ENCODE results near the gene DHX29.

The DHX29 gene

DNA sequence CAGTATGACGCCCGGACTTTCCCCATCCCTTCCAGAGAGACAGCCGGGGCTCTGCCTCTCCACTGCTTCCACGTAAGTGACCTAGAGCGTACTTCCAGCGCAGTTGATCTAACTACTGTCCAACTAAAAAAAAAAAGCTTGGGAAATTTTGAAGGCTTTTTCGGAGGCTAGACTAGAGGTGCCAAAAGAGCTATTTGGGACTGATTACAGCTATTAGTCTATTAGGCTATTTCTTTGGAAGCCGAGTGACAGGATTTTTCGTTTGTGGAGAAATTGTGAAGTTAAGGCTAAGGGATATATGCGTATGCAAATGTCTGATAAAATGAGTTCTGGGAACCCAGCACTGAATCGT is 75.6 kb downstream of the DHX29 start:
- no peak for DNase-seq (ENCODE audit: low read depth)

DNA sequence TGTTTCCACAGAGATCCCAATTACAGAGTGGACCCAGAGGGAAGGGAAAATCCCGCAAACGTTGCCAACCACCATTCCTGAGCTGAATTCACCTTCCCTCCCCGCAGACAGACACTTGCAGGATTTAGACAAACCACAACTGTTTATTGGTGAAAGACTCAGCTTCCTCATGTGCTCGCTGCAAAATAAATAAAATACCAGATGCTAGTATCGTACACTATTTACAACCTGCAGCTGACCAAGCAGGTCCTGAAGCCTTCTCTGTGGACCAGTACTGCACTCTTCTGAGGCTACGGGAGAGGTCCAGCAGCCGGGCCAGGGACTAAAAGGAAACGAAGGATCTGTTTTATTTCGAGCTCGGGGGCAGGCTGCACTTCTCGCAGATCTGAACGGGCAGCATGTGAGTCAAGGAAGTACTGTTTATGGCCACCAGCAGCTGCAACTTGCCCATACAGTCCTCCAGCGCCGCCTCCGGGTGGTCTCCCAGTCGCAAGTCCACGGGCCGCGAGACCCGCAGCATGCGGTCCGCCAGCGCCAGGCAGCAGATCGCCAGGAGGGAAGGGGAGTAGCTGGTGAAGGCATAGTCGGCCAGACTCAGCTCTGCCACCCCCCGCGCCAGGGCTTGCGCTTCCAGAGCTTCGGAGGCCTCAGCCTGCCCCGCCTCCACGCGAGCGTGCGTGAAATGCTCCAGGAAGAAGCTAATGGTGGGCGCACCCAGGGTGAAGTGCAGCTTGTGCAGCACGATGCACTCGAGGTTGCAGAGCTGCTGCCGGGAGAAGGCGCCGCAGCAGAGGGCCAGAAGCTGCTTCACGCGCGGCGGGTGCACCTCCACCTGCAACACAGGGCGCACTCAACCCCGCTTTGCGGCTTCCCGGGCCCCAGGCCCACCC is 76.2 kb downstream of the DHX29 start:
- no peak for DNase-seq (ENCODE audit: low read depth)

DNA sequence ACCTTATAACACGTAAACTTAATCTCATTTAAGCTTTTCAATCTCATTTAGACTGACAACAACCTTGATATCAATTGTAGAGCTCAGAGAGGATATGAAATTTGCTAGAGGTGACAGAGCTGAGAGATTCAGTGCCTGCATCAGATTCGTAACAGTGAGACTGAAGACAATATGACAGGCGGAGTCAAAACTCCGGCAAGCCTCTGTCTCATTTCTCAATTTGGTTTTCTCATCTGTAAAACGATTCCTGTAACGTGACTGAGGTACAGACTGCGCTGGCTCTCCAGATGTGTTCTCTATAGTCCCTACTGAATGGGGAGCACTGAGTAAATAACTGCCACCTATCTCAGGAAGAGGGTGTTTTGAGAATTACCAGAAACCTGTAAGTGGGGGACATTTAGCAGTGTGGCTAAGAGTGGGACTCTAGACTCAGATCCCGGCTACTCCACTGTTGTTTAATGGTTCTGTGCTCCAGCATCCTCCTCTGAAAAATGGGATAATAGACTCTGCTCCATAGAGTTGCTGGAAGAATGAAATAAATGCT is 77.3 kb downstream of the DHX29 start:
- no peak for DNase-seq (ENCODE audit: low read depth)

DNA sequence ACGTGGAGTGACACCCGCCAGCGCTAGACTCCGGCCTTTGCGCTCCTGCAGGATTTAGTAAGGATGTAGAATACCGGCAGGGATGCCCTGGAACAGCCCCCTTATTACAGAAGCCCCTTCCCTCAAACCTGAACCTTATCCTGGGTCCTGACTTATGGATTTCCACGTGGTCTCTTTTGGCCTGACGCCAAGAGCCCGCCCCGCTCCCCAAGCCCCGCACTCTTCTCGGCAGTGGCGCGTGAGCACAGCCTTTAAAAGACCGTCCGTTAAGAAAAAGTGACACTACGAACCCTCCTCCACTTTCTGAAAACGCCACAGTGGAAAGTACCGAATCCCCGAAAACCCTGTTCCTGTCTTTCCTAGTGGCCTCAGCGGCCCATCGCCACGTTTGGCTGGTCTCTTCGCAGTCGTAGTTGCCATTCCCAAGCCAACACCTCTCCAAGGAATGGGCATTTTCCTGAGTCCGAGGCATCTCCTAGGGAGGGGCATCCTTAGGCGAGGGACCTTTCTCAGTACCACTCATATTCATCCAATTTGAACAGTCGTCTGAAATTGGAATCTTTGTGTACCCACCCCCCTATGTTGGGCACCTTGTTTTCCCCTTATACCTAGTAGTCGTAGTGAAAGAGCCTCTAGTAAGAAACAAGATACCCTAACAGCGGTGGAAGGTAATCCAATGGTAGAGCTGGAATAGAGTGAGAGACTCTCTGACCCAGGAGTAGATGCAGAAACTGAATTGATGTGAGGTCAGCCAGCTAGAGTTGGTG is 79.6 kb downstream of the DHX29 start:
- no peak for DNase-seq (ENCODE audit: low read depth)

DNA sequence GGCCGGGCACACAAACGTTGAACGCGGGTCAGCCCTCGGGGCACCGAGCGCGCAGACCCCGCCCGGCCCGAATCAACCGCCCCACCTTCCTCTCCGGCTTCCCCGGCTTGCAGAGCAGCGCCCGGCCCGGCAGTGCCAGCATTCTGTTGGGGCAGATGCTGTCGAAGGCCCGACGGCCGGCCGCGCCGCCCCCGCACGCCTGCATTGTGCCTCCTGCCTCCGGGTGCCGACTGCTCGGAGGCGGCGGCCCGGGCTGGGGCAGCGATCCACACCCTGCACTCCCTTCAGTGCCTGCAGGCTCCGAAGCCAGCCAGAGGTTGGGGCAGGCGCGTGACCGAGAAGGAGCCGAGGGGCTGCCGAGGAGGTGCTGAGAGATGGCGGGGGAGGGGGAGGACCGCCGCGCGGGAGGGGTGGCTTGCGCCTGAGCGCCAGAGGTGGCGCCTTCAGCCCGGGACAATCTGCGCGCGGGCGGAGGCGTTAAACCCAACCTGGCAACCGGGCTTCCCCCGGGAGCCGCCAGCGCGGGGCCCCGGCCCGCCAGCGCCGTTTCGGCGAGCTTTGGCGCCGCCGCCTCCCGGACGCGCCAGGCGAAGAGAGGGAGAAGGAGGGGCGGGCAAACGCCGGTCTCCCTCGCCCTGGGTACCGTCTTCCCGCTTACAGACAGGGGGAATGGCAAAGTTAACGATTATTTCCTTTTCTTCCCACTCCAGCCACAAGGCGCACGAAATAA is 80.4 kb downstream of the DHX29 start, which contains the start of gene MCIDAS:
Gene MCIDAS, minus strand, starts transcription at position 382 of the 730 bp plus-strand sequence. Its CDS starts 177 bp downstream, at position 205.
- no peak for DNase-seq (ENCODE audit: low read depth)

DNA sequence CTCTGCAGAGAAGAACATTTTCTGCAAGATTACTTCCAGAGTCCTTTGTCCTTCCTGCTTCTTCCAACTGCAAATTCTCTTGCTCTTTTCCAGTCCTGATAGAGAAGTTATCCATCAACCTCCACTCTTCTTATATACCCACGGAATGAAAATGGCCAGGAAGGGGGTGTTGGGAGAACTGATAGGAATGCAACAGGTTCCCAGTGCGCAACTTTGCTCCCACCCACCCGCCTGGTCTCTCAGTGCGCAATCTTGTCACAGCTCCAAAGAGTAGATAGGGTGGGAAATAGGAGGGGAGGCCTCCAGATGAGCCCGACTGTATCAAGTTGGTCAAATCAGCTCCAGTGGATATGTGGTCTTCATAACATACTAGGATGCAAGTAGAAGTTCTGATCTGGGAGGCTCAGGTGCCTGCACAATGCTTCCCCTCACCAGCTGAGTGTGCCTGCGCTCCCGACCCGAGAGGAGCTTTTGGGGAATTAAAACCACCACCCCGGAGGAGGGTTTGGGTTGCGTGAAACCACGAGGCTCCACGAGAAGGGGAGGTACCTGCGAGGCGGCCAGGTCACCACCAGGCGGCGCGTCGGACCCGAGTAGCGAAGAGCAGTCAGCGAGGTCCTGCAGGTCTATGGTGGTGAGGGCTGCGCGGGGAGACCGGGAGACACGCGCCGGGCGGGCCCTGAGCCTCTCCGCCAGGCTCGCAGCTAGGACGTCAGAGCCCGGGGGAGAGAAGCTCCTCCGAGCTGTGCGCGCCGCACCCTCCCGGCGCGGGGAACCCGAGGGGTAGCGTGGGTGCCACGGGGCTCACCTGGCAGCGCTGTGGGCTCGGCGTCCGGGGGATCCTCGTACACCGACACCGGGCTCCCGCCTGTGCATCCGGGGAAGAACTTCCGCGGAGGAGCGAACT is 81.2 kb downstream of the DHX29 start:
- no peak for DNase-seq (ENCODE audit: low read depth)

DNA sequence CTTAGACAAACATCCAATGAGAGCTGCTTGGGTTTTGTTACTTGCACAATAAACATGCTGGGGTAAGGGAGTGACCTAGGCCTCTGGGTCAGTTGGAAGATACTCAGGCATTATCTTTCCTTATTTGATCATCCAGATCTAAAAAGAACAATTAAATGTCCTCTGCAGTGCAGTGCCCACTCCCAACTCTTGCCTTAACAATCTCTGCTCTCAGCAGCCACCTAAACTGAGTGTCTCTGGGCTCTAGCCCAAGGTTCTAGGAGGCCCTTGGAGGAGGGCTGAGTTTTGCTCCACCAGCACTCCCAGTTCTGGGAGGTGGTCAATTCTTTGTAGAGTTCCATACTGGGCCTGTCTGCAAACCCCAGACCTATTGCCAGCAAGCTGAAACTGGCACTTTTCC is 82.1 kb downstream of the DHX29 start:
- DNase-seq (ENCODE audit: low read depth) = no peak

DNA sequence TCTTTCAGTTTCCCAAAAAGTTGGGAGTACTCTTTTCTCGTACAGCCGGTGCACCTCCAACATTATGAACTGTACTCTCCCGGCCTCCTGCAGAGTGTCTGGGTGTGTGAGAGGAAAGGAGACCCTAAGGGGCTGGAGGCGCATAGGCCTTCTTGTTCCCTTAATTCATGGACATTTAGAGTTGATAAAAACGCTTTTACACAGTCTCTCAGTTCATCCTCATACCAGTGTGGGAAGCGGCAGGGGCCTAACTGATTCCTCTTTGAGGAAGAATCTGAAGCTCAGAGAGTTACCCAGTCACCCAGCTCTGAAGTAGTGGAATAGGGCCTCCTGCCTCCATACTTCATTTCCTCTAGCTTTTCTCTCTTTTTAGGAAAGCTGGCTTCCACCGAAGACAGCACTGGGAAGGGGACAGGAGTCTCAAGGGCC is 83.7 kb downstream of the DHX29 start:
- DNase-seq (ENCODE audit: low read depth) = no peak

DNA sequence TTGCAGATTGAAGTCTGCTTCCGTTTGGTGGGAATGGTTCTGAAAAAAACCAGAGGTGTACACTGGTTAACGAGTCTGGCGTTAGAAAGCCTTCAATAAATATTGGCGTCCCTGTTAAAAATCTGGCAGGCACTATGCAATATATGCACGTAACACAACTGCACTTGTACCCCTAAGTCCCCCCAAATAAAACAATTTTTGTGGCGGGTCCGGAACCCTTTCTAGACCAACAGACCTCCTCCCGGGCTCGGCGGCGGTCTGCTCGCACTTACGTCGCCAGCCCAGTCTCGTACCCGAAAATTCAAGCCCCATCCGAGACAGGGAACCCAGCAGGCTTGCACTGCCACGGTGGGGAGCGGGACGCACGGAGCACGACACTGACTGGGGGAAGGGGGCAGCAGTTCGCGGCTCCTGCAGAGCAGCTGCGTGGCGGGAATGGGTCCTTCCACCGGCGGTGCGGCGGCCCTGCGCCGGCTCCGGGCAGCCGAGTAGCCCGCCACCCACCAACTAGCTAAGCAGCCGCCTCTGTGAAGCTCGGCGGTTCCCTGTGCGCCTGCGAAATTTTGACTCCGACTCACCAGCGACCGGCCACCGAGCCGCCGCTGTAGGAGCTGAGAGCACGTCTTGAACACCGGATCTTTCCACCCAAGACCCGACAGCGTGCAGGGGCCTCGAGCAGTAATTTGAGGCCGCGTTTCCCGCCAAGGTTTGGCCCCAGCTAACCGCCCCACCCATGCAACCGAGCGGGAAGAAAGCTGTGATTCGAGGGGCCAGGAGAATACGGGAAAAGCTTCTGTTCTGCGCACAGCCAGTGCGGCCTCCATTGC is 84.3 kb downstream of the DHX29 start:
- no peak for DNase-seq (ENCODE audit: low read depth)

DNA sequence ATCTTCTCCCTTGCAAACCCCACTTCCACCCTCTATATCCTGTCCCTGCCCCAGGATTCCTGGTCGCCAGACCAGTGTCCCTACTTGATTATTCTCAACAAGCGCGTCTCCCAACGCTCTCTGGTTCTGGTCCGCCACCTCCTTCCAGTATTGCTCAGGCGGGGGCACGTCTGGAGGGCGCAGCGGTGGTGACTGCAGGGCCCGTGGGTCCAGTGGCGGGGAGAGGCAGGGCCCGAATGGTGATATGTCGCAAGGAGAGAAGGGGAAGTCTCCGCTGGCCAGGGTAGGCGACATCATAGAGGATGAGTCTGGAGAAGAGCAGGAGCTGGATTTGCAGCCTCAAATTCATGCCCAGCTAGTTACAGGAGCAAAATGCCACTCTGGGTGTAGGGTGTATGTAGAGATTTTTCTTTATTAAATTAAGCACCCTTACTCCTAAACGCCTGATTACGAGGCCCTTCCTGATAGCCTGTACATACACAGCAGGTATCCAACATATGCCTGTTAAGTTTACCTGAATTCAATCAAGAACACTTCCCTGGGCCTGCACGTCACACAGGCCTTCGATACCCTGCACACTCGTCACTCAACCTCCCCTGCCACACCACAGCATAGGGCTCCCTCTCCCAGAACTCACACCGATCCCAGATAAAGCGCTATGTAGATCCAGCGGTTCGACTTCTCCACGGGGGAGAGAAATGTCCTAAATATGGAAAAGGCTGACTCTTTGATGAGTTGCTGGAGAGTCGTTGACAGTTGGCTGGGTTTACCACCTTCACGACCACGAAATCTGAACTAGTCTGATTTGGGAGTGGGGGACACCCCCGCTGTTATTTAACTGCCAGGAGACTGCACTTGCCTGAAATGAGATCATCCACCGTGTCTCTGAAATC is 85.2 kb downstream of the DHX29 start:
- DNase-seq (ENCODE audit: low read depth) = no peak

DNA sequence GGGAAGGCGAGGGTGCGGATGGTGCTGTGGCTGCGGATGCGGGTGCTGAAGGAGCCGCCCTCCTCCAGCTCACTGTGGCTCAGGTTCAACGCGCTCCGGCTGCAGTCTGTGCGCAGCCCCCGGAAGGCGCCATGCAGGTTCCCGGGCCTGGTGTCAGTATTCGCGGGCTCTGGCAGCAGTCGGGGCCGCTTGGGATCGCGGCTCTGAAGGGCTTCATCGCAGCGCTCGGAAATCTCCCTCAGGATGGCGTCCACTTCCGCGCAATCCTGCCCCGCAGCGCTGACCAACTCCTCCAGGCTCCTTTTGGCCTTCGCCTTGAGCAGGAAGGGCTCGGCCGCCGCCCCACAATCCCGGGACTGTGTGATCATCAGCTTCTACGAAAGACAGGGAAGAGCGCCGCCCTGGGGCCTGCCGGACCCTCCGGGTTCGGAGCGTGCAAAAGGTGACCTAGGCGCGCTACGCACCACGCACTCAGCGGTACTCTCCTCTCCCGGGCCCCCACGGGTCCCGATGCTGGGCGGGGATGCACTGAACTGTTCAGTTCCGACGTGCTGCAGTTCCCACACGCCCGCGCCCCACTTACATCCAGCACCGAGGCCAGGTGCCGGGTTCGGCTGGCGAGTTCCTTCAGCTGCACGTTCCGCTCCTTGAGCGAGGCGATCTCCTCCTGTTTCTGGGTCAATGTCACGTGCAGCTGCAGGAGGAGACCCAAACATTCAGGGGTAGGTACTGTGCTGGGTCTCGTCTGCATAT is 86.9 kb downstream of the DHX29 start:
- DNase-seq (ENCODE audit: low read depth) = no peak

DNA sequence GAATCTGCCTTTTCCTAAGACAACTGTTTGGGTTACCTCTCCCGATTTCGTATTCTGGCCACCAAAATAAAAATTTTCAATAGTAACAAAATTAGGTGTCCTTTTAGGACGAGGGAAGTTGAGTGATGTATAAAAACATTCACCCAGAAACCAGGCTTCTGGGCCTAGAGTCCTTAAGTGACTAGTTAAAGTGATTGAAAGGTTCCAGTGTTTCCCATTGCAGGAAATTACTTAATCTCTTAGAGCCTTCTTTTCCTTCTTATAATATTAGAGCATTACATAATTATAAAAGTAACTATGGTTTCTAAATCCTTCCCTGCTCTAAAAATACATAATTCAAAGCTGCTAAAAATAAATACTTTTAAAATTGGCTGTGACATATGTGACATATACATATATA is 87.7 kb downstream of the DHX29 start:
- DNase-seq (ENCODE audit: low read depth) = no peak

DNA sequence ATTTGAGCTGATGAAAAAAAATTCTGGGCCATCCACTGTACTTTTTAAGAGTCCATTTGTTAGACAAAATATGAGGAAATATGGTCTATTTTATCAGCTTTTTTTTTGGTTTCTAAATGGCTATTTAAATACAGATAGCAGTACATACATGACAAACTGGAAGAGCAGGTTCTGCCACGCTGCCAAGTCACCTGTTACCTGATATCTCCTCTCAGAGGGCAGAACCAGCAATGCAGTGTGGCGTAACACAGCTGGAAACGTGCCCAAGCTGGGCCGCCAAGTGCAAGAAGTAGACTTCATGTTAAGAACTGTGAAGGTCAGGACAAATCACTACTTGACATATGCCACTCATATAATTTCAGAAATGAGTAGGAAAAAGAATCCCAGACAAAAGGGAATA is 88.5 kb downstream of the DHX29 start:
- no peak for DNase-seq (ENCODE audit: low read depth)

DNA sequence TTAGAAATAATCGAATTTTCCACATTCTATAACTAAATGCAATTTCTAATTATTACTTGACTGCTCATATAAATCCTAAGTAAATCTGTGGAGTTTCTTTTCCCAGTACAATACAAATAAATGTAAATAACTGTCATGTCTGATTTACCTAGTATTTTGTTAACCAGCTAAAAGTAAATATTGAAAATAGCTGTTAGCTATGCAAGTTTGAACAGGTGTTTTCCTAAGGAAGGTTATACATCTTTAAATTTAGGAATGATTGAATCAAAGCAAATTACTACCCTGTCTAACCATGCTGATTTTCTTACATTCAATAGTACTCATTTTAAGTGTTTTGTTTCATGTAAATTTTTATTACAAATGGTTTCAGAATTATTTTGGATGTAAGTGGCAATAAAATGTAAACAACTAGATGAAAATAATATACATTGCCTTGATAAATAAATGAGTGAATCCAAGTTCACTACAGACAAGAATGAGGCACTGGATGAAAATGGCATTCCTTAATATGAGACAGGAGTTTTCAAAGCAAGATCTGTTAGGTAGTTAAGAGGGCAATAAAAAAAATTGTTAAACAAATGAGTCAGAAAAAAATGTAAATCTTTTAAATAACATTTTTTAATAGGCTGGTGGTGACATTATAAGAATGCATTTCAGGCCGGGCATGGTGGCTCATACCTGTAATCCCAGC is 96.2 kb downstream of the DHX29 start:
- no peak for DNase-seq (ENCODE audit: low read depth)
